ENCODE data around the gene ST6GALNAC6.
"Not testable (repeated sequence)": the region's sequence is repeated elsewhere in the genome, so short reads cannot be mapped to it uniquely, and the experiment has no call there.

The ST6GALNAC6 gene

GRCh38 chr9:127853312-127854183, 45.9 kb downstream of the ST6GALNAC6 start:
- DNase-seq = no peak

GRCh38 chr9:127852829-127853228, 46.6 kb downstream of the ST6GALNAC6 start:
- DNase-seq = no peak

GRCh38 chr9:127850286-127850830, 49.0 kb downstream of the ST6GALNAC6 start:
- no peak for DNase-seq

GRCh38 chr9:127848756-127849504, 50.5 kb downstream of the ST6GALNAC6 start:
- DNase-seq = no peak

- no peak for DNase-seq
Observed at GRCh38 chr9:127847833-127848755, 51.3 kb downstream of the ST6GALNAC6 start.

- no peak for DNase-seq
Observed at GRCh38 chr9:127847178-127847510, 52.3 kb downstream of the ST6GALNAC6 start.

GRCh38 chr9:127846443-127847177, 52.8 kb downstream of the ST6GALNAC6 start:
- DNase-seq = no peak

- not testable (repeated sequence) for DNase-seq
Observed at GRCh38 chr9:127845619-127846018, 53.8 kb downstream of the ST6GALNAC6 start.

GRCh38 chr9:127844821-127845359, 54.5 kb downstream of the ST6GALNAC6 start:
- DNase-seq = no peak

GRCh38 chr9:127841087-127841835, 58.1 kb downstream of the ST6GALNAC6 start:
- no peak for DNase-seq

GRCh38 chr9:127838375-127839078, 60.9 kb downstream of the ST6GALNAC6 start:
- DNase-seq = no peak

- no peak for DNase-seq
Observed at GRCh38 chr9:127837346-127837745, 62.1 kb downstream of the ST6GALNAC6 start.

- DNase-seq = not testable (repeated sequence)
Observed at GRCh38 chr9:127836561-127836960, 62.8 kb downstream of the ST6GALNAC6 start.

- DNase-seq = no peak
Observed at GRCh38 chr9:127835991-127836516, 63.3 kb downstream of the ST6GALNAC6 start.
